ENCODE data around the gene MID2.
"Not testable (repeated sequence)": the region's sequence is repeated elsewhere in the genome, so short reads cannot be mapped to it uniquely, and the experiment has no call there.

Gene MID2

DNA sequence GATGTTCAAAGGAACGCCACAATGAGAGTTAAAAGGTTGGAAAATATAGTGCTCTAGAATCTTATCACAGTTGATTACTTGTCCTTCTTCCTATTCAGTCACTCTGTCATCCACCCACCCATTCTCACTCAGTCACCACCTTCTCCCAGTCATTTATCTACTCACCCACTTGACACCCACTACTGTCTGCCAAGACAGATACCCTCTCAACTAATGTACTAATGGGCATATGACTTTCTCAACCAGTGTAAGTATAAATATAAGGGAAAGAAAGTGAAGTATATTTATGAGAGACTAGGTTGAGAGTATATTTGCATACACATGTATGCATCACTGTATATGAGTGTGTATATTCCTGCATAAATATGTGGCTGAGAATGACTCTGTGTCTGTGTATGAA is 20.0 kb downstream of the MID2 start:
- DNase-seq, result no peak

GRCh38 chrX:107848591-107848990 is 22.9 kb downstream of the MID2 start:
- DNase-seq, result no peak

DNA sequence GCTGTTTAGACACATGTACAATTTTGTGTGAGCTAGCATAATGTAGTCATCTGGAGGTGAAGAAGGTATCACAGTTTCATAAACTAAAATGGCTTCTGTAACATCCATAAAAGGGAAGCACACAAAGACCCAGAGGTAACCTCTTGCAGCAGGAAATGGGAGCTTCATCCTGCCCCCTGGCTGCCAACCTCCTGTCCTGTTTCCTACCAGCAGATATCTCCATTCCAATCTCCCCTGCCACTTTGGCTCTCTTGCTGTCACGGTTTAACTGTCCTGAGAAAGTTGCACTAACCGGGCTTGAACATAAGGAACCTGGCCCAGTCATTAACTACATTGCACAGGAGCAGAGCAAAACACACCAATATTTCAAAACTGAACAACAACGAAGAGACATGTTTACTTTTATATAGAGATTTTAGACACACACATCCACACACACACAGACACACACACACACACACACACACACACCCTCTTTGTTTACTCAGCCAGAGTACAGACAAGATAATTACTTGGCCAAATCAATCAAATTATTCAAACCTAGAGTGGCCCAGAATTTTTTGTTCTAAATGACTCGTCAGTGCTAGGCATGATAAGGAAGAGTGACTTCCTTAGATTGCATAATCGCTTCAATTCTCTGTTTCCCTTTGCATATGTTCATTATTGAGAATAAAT is 24.2 kb downstream of the MID2 start:
- no peak for DNase-seq

DNA sequence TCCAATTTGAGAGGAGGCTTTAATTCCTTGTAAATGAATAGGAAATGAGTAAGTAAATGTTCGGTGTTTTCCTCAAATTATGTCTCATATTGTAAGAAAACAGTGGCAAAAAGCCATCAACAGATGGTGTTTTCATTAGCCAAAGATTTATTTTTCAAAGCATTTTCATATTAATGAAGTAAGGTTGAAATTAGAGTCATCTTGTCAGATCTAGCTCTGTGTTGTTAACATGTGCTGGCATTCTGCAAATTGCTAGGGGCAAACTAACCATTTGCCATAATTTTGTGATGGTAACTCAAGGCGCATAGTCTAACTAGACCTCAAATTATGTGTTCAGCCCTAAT is 24.7 kb downstream of the MID2 start:
- no peak for DNase-seq

DNA sequence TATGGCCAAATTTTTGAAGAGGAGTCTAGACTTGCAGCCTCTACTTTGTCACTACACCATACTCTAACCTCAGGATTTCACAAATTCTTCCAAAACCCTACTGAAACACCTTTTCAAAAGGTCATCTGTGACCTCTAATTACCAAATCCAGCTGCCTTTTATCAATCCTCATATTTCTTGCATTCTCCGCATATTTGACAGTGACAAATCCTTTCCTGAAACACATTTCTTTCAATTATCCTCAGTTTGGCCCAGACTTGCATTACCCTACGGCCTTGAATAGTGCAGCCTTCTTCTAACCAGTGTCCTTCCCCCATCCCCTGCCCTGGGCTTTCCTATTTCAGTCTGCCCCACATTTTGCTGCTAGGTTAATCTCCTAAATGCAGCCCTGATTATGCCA is 25.5 kb downstream of the MID2 start:
- DNase-seq, result no peak

- DNase-seq, result not testable (repeated sequence)
These were observed 26.0 kb downstream of the MID2 start for GRCh38 chrX:107851665-107852064.

GRCh38 chrX:107856289-107856688 is 30.6 kb downstream of the MID2 start:
- no peak for DNase-seq

DNA sequence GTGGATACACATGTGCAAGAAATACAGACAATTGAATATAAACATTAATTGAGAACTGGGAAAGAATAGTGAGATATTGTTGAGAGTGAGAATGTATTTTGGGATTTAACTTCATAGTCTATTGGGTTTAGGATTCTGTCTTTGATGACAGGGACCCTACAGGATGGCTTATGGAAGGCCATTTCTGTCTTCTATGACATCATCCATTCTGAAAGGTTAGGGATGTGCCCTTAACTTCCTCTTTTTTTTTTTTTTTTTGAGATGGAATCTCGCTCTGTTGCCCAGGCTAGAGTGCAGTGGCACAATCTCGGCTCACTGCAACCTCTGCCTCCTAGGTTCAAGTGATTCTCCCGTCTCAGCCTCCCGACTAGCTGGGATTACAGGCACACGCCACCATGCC is 31.4 kb downstream of the MID2 start:
- not testable (repeated sequence) for DNase-seq

DNA sequence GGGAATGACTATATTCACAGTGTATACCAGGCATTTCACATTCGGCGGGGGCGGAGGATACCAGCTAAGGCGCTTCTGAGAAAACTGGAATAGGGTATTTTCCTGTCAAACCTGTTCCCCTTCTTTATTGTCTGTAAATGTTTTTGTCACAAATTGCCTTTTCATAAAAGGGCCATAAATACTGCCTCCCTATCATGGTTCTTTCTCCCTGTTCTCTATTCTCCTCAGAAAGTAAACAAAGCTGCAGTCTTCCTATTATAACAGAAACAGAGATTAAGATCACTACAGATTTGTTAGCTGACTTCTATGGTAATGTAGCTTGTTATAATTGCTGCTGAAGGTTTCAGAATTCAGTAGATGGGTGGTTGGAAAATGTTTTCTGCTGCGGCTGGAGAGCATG is 32.2 kb downstream of the MID2 start:
- DNase-seq, result no peak

DNA sequence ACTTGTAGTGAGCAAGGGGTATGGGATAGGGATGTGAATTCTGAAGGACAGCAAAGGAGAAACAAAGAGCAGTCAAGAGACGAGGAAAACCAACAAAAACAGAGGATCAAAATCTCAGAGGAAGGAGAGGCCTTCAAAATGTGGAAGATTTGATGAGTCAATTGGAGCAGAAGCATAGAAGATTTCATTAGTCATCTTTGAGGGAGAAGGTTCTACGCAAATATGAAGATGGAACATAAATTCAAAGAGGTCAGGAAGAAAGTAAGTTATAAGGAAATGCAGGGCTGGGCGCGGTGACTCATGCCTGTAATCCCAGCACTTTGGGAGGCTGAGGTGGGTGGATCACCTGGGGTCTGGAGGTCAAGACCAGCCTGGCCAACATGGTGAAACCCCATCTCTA is 35.4 kb downstream of the MID2 start:
- no peak for DNase-seq

- DNase-seq, result no peak
These were observed 45.5 kb downstream of the MID2 start for GRCh38 chrX:107871136-107871535.

DNA sequence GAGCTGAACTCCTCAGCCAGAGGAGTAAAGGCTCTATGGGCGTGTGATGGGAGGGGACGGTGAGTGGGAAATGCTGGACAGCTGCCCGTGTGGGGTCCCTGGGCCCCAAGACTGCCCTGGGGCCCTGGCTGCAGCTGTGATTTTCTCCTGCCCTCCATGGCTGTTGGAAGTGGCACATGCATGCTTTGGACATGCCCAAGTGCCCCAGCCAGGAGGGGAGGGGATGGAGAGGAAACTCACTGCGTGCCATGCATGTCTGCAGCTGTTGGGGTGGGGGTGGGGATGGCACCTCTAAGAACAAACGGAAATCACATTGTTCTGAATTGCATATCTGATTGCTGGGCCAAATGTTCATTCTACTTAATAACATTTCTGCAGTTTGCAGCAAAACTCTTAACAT is 52.4 kb downstream of the MID2 start:
- no peak for DNase-seq

- no peak for DNase-seq
These were observed 54.5 kb downstream of the MID2 start for GRCh38 chrX:107880054-107880610.

DNA sequence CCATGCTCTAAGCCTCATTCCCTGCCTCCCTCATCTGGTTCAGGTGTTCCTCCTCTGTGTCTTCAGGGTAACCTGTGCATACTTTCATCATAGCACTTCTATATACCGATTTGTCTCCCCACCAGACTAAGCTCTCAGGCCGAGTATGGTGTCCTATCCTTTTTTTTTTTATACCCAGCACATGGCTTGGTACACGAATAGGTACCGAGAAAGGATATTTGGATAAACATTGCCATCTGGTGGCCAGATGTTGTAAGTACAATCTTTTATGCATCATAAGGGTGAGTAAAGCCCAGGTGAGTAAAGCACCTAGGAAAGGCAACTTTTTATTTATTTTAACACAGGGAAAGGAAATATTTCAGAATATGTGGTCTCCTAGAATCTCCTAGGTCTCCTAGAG is 68.4 kb downstream of the MID2 start:
- DNase-seq, result peak; percentile 62

- DNase-seq, result no peak
These were observed 77.1 kb downstream of the MID2 start for GRCh38 chrX:107902721-107903120.

DNA sequence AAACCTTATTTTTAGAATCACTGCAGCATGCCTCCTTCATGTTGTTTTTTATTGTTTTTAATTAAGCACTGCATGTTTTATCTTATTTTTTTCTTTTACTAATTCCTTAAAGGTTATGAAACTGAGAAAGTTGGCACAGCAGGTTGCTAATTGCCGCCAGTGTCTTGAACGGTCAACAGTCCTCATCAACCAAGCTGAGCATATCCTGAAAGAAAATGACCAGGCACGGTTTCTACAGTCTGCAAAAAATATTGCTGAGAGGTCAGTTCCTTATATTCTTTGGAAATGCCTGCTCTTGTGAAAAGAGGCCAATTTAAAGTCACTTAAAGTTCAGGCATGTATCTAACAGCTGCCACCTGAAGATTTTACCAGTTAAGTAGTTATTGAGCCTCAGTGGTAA is 79.7 kb downstream of the MID2 start:
- no peak for DNase-seq

DNA sequence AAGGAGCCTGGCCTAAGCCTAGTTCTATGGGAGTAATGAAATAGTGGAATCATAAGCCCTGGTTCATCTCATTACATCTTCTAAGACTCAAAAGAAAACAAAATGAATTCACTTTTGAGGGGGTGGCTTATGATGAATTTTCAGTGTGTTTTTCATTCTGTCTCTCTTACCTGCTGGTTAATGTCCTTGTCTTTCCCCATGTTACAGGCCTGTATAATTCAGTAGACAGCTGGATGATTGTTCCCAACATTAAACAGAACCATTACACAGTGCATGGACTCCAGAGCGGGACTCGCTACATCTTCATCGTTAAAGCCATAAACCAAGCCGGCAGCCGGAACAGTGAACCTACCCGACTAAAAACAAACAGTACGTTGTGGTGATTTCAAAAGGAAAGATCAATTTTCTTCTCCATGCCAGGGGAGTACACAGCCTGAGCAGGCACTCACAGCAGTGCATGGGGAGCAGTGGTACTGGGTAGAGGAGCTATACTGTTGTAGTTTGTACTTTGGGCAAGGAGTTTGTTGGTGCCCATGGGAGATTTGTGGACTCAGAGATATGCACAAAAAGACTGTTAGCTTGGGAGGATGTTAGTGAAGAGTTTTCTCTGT is 98.6 kb downstream of the MID2 start:
- no peak for DNase-seq

DNA sequence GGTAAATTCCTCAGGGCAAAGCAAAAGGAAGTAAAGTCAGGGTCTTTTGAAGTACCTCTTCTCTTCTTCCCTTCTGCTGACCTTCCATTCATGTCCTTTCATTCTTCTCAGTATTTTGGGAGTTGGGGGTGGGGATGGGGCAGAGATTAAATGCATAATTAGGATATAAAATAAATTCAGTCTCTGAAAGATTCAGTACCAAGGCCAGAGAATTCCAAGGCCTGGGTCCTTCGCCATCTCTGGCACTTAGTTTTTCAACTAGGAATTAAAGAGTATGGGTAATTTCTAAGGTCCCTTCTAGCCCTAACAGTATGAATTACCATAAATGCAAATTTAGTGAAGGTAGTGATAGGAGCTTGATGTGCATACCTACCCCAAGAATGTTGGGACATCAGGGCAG is 108.6 kb downstream of the MID2 start:
- no peak for DNase-seq

DNA sequence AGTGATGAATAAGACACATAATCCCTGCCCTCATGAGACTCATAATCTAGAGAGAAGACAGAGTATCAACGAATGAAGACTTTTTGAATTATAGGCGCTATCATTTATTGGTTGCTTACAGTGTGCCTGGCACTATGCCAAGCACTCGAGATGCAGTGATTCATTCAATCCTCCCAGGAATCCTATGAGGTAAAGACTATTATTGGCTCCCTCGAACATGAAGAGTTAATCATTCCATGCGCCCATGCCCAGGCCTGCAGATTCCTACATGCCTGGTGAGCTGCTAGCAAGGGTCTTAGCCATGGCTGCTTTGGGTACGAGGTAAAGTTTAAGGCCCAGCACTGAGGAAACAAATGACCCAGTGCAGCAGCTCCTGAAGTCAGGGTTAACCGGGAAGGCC is 109.5 kb downstream of the MID2 start:
- DNase-seq, result no peak

DNA sequence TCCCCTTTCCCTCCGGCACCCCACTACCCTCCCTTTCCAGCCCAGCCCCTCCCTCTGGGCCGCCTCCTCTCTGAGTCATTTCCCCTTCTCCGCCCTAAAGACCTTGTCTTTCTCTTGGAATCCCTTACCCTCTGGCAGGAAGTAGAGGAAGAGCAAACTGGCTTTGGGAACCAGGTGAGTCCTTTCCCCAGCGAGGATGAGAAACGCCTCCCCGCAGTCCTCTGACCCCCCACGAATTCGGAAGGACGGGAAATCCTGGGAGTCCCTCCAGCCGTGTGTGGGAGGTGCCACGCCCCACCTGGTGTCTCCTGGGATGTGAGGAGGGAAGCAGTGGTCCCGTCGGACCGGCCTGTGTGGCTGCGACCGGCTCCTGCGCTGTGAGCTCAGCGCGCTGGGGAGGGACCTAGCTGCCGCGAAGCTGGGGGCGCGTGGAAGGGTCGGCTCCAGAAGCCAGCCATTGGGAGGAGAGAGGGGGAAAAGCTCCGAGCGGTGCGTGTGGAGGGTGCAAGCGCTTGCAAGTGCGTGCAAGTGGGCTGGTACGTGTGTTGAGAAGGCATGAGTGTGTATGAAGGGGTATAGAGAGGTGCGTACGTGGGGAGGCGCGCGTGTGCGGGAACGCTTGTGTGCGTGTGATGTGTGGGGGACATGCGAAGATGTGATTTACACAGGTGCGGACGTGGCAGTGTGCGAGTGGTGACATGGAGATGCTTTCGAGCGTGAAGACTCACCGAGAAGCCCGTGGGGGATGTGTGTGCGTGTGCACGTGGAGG is 110.2 kb downstream of the MID2 start:
- DNase-seq, result no peak

DNA sequence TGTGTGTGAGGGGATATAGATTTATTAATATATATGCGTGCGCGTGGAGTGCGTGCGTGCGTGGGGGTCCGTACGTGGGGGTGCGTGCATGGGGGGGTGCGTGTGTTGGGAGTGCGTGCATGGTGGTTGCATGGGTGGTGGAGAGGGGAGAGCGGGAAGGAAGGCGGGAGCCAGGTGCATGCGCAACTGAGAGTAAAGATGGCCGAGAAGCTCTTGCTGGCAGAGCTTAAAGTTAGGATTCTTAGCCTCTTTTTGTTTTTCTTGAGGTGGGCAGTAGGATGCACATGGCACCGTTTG is 110.7 kb downstream of the MID2 start:
- no peak for DNase-seq

DNA sequence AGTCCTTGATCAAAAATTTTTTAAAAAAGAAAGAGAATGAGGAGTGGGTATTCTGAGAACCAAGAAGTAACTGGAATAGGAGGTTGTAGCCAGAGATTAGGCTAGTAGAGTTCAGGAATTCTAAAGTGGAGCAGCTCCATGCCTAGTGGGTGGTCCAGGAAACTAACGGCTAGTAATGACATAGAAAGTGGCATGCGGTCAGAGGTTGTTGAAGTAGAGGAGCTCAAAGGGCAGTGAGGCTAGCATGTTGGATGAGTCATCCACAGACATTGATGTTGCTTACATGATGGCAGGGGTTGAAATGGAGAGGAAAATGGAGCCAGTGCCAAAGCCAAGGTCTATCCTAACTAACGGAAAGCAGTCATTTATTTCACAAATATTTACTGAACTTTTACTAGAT is 114.4 kb downstream of the MID2 start:
- no peak for DNase-seq

DNA sequence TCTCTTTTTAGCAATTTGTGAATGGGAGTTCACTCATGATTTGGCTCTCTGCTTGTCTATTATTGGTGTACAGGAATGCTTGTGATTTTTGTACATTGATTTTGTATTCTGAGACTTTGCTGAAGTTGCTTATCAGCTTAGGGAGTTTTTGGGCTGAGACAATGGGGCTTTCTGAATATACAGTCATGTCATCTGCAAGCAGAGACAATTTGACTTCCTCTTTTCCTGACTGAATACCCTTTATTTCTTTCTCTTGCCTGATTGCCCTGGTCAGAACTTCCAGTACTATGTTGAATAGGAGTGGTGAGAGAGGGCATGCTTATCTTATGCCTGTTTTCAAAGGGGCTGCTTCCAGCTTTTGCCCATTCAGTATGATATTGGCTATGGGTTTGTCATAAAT is 129.7 kb downstream of the MID2 start:
- DNase-seq, result not testable (repeated sequence)

DNA sequence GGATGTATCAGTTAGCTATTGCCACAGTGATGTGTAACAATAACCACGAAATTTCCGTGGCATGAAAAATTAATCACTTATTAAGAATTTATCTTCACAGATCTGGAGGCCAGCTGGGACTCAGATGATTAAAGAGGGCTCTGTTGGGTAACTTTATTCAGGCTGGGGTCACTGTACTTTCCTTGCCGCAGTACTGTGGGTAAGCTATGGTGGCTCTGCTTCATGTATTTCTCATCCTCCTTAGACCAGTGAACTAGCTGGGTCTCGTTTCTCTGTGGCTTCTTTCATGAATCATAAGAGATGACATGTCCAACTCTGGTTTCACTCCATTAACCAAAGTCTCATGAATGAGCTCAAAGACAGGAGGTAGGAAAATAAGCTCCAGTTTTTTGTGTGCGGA is 143.0 kb downstream of the MID2 start:
- DNase-seq, result no peak
